GM12874 (cell line): ENCODE measurements around the gene PPP2R2D.

Experiments
- CTCF ChIP-seq: IDR thresholded peaks from 2 replicates; pipeline ENCODE4 v1.5.1; 2011; ENCODE audit warnings: low read depth, mild to moderate bottlenecking, control low read depth, low read length, moderate library complexity; ENCODE audit not compliant: insufficient read depth

Gene PPP2R2D

DNA sequence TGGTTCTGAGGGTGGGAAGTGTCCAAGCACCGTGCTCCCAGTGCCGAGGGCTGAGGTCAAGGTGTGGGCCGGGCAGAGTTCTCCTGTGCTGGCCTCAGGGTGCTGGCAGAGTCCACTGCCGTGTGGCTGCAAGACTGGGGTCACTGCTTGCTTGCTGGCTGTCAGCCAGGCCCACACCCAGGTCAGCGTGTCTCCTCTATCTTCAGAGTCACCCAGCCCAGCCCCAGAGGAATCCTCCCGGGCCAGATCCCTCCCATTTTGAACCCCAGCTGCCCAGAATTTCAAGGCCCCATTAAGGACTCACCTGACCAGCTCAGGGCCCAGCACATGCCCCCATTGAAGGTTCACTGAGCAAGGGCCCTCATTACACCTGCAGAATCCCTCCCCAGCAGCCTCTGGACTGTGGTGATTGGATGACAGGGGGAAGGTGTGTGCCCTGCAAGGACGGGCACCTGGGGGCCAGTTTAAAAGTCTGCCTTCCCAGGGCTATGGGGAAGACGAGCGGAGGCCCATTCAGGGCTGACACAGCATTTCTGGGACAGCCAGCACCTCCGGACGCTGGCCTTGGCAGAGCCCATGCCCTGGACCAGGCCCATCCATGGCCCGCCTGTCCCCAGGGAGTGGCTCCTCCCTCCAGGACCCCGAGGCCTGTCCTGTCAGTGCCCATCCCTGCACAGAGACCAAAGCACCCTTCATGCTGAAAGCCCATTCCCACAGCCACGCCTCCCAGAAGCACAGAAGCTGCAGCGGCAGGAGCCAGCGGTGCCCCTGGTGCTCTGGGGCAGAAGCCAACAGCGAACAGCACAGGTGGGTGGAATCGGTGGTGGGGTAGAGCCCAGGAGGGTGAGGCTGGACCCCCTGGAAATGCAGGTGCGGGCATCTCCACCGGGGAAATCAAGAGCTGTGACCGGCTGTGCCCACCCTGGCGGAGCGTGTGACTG is 45.1 kb upstream of the PPP2R2D start:
- no peak for TF ChIP-seq CTCF

- no peak for TF ChIP-seq CTCF
Observed at GRCh38 chr10:131856441-131857094, 44.2 kb upstream of the PPP2R2D start.

DNA sequence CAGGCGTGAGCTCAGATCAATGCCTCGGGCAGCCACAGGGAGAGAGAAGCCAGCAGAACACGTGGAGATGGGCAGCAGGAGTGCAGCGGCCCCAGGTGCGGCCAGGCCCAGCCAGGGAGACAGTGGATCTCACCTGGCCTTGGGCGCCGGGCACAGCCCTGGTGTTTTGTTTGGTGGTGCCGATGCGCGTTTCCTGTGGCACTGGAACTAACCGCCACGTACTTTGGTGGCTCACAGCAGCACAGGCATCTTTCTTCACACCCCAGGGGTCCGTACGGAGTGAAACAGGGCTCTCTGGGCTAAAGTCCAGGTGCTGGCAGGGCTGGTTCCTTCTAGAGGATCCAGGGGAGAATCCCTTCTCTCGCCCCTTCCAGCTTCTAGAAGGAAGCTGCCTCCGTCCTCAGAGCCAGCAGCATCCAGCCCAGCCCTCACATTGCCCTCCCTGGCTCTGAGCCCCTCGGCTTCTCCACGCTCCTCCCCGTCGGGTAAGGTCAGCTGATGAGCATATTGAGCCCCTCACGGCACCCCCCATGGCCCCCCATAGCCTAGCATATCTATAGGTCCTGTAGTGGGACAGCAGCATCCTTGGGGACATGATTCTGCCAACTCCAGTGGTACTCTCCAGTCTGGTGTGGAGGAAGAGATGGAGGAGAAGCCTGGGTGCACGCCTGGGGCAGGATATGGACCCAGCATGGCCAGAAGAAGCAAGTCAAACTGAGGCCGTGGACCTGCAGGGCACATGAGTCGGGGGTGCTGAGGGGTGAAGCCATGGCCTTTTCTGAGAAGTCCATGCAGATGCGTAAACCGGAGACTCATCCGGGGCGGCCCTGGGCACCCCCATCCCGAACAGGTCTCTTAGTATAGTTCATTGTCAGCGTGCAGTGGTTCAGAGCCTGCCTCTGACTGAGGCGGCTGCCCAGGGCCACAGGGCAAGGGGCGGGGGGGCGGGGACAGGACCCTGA is 43.4 kb upstream of the PPP2R2D start:
- no peak for TF ChIP-seq CTCF

DNA sequence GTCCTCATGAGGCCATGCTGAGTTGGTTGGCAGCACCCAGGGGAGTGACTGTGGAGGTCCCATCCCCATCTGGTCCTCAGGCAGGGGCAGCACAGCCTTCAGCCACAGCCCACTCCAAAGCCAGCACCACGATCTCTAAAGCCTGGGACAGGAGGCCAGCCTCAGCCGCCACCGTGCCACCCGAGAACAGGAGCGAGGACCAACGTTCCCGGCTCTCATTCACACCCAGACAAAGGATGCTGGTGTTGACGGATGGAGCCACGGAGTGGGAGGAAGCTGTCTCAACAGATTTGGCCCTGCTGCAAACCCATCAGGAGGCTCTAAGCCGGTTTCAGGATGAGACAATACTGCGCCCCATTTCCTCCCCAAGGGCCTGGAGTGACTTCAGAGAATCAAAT is 42.7 kb upstream of the PPP2R2D start:
- TF ChIP-seq CTCF: no peak

DNA sequence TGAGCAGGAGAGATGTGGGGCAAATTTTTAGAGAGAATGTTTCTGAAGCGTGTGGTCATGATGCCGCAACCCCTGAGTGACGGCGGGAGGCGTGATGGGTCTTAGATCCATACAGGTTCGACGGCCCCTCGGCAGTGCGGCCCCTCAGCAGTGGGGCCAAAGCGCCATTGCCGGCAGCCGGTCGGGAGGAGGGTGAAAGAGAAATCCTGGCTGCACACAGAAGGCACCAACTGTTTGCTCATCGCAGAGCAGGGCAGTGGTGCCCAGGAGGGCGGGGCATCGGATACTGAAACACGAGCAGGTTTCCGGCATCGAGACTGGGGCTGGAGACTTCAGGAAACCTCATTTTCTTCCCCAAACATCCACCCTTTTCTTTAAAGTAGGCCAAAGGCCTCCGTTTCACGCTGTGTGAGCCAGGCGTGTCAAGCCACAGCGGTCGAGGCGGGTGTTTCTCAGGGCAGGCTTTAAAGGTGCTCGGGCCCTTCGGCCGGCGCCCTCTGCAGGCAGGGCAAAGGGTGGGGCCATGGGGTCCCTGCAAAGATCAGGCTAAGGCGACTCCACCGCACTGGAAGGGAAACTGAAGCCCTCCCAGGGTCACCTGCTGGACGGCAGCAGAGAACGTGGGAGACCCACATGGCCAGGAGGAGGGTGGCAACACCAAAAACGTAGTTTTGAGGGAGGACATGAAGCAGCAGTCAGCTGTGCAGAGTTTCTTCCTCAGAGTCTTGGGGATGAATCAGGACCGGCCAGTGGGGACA is 42.0 kb upstream of the PPP2R2D start:
- no peak for TF ChIP-seq CTCF

DNA sequence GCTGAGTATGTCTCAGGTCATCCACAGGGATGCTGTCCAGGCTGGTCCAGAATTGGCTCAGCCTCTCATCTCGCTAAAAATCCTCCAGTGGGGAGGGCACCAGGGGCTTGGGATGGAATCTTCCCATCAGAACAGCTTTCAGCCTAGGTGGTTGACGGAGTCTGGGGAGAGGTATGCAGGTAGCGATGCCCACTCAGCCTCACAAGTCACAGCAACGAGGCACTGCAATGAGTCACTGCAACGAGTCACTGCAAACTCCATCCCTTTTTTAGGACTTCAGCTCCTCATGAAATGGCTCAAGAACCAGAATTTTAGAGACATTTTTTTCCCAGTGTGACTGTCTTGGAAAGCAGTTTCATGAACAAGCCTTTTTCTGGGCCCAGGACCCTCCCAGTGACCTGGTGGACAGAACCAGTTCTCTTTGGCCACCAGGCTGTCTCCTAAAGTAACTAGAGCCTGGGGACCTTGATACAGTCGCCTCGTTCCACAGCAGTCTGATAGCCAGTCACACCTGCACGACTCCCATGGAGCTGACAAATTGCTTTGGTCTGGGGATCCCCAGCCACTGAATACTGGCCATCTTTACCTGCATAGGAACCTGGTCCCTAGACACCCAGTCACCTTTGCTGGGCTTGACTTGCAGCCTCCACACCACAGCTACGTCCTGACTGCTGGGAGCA is 41.3 kb upstream of the PPP2R2D start:
- no peak for TF ChIP-seq CTCF
